Gastrocnemius medialis (tissue), 4 donors: ENCODE data around the gene VAV2. TPM values are rescaled to one million over a fixed set of nuclear protein-coding genes. Genes with fewer than 3 reads are reported as not detected.

ENCODE experiments used
- ATAC-seq, 2 donors: fragments of 150-250 bp; one replicate each; pipeline ENCODE4 v1.9.1; 2016
- DNase-seq, 2 donors: peaks; one replicate each; pipeline ENCODE4 v3.0.0-alpha.2; 2019
- H3K27ac ChIP-seq, 4 donors: fragments of 200-600 bp; sonication (generic); 1 replicate in 1 of 4; 2 replicates in 3 of 4; pipeline ENCODE4 v1.5.1; 2016 to 2018; ENCODE audit warnings: mild to moderate bottlenecking in 2 of 4, moderate library complexity in 1 of 4
- H3K27me3 ChIP-seq, 3 donors: fragments of 200-600 bp; sonication (generic) in 2 of 3; 1 replicate in 1 of 3; 2 replicates in 2 of 3; pipeline versions ENCODE4 v1.5.1 to v1.6.0; 2016 to 2019; ENCODE audit warnings: mild to moderate bottlenecking in 1 of 3, moderate library complexity in 1 of 3
- H3K36me3 ChIP-seq, 2 donors: fragments of 200-600 bp; sonication (generic) in 1 of 2; one replicate each; pipeline ENCODE4 v1.5.1; 2017 to 2018
- H3K4me1 ChIP-seq, 2 donors: fragments of 200-600 bp; sonication (generic) in 1 of 2; one replicate each; pipeline ENCODE4 v1.5.1; 2016 to 2017; ENCODE audit warnings: mild to moderate bottlenecking in 2 of 2
- H3K4me3 ChIP-seq, 4 donors: fragments of 200-600 bp; sonication (generic) in 3 of 4; 1 replicate in 1 of 4; 2 replicates in 3 of 4; pipeline ENCODE4 v1.5.1; 2016 to 2019; ENCODE audit warnings: mild to moderate bottlenecking in 2 of 4
- H3K9me3 ChIP-seq, 3 donors: fragments of 200-600 bp; sonication (generic) in 2 of 3; 1 replicate in 1 of 3; 2 replicates in 2 of 3; pipeline ENCODE4 v1.5.1; 2016 to 2019
- POLR2A ChIP-seq, 2 donors: fragments of 450-650 bp; IDR thresholded peaks; one replicate each; pipeline ENCODE4 v1.6.1; 2017; ENCODE audit warnings: antibody characterized with exemption in 2 of 2, mild to moderate bottlenecking in 2 of 2, moderate library complexity in 2 of 2
- in situ Hi-C, 4 donors: fragments of 200-750 bp; cut with MboI; loops; one replicate each; pipeline versions ENCODE4 v1.15.0 to v1.8.0; 2017; ENCODE audit warnings: low sequenced_read_pairs in 4 of 4
- intact Hi-C: fragments of 100-400 bp; cut with DNase I; formaldehyde crosslinking; loops from one replicate; pipeline ENCODE4 v1.15.1; 2023; ENCODE audit warnings: low total_unique reads
- total RNA-seq, 4 donors: library from RNA; depleted of rRNA; stranded (reverse); fragments of >200 nt; gene quantifications; one replicate each; pipeline versions ENCODE4 v1.1.0 to v1.2.3, GENCODE V29; 2016
- TF ChIP-seq, protein P1 (sequence below), 5 experiments: fragments of 450-650 bp in 3 of 5; fragments of 200-600 bp in 2 of 5; sonication (generic) in 2 of 5; IDR thresholded peaks in 4 of 5; conservative IDR thresholded peaks in 1 of 5; 1 replicate in 4 of 5; 2 replicates in 1 of 5; pipeline ENCODE4 v1.5.1; 2016 to 2019; ENCODE audit warnings: antibody characterized with exemption in 5 of 5, mild to moderate bottlenecking in 3 of 5, moderate library complexity in 3 of 5

The VAV2 gene
- total RNA-seq, 4 donors from 2014 or later, result 0.51 to 1.2 (median 0.97) TPM

GRCh38 chr9:133868203-133868602 is 123.9 kb downstream of the VAV2 start:
- no peak for DNase-seq
- Histone ChIP-seq H3K4me3 (no peak overlapping the region), H3K36me3 (no peaks in the 10 kb centered on the region), H3K4me1 (no peaks in the 10 kb centered on the region), H3K9me3 (no peaks in the 10 kb centered on the region), H3K27me3 (peaks cover 0 to 3% (median 0%) of the 10 kb centered on the region in 3 donors), H3K27ac (no peak overlapping the region)
- intact Hi-C loops, result no loop called here
- in situ Hi-C loops, result no loop called here
- ATAC-seq, result no peak
- TF ChIP-seq POLR2A (IDR thresholded peaks at IDR 0.05), result no peak
- TF ChIP-seq, protein P1, sequence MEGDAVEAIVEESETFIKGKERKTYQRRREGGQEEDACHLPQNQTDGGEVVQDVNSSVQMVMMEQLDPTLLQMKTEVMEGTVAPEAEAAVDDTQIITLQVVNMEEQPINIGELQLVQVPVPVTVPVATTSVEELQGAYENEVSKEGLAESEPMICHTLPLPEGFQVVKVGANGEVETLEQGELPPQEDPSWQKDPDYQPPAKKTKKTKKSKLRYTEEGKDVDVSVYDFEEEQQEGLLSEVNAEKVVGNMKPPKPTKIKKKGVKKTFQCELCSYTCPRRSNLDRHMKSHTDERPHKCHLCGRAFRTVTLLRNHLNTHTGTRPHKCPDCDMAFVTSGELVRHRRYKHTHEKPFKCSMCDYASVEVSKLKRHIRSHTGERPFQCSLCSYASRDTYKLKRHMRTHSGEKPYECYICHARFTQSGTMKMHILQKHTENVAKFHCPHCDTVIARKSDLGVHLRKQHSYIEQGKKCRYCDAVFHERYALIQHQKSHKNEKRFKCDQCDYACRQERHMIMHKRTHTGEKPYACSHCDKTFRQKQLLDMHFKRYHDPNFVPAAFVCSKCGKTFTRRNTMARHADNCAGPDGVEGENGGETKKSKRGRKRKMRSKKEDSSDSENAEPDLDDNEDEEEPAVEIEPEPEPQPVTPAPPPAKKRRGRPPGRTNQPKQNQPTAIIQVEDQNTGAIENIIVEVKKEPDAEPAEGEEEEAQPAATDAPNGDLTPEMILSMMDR (IDR thresholded peaks at IDR 0.05 in 4 of 5, conservative IDR thresholded peaks at IDR 0.05 in 1 of 5), result no peak

GRCh38 chr9:133866946-133867345 is 125.2 kb downstream of the VAV2 start:
- intact Hi-C loops (no loop called here), in situ Hi-C loops (no loop called here)
- DNase-seq (no peak), ATAC-seq (no peak)
- Histone ChIP-seq H3K4me1 (no peaks in the 10 kb centered on the region), H3K36me3 (no peaks in the 10 kb centered on the region), H3K4me3 (no peak overlapping the region), H3K27ac (no peak overlapping the region), H3K9me3 (no peaks in the 10 kb centered on the region), H3K27me3 (peaks cover 0 to 3% (median 0%) of the 10 kb centered on the region in 3 donors)
- TF ChIP-seq POLR2A (IDR thresholded peaks at IDR 0.05), result no peak
- TF ChIP-seq, protein P1 (IDR thresholded peaks at IDR 0.05 in 4 of 5, conservative IDR thresholded peaks at IDR 0.05 in 1 of 5), result no peak

GRCh38 chr9:133864011-133864410 is 128.1 kb downstream of the VAV2 start:
- ATAC-seq (no peak), DNase-seq (no peak)
- Histone ChIP-seq H3K36me3 (no peaks in the 10 kb centered on the region), H3K27ac (no peak overlapping the region), H3K4me3 (no peak overlapping the region), H3K4me1 (no peaks in the 10 kb centered on the region), H3K9me3 (no peaks in the 10 kb centered on the region), H3K27me3 (no peaks in the 10 kb centered on the region)
- in situ Hi-C loops (no loop called here), intact Hi-C loops (no loop called here)
- TF ChIP-seq, protein P1 (IDR thresholded peaks at IDR 0.05 in 4 of 5, conservative IDR thresholded peaks at IDR 0.05 in 1 of 5), result no peak
- TF ChIP-seq POLR2A (IDR thresholded peaks at IDR 0.05), result no peak

DNA sequence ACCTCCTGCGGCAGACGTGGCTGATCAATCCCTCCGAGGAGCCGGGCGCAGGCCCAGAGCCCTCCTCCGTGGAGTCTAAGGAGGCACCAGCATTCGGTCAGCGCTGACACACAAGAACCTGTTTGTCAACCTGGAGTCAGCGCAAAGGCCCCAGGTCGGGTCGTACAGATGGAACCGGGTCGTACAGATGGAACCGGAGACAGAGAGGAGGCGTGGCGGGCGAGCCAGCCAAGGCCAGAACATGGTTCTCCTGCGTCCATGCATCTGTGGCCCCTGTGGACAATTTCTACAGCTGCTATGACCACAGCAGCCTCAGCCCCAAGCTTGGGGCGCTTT is 128.9 kb downstream of the VAV2 start:
- Histone ChIP-seq H3K4me3 (peak overlapping the region in 2 of 4 donors; percentile 6 to 24), H3K27me3 (no peaks in the 10 kb centered on the region), H3K36me3 (no peaks in the 10 kb centered on the region), H3K27ac (peak overlapping the region in 3 of 4 donors; percentile 34 to 56 (median 42)), H3K4me1 (no peaks in the 10 kb centered on the region), H3K9me3 (no peaks in the 10 kb centered on the region)
- intact Hi-C loops, result no loop called here
- TF ChIP-seq, protein P1 (IDR thresholded peaks at IDR 0.05 in 4 of 5, conservative IDR thresholded peaks at IDR 0.05 in 1 of 5), result no peak
- TF ChIP-seq POLR2A (IDR thresholded peaks at IDR 0.05), result no peak
- ATAC-seq (no peak), DNase-seq (no peak)
- in situ Hi-C loops, result no loop called here
